ENCODE data around the gene ARL3. TPM values are rescaled to one million over a fixed set of nuclear protein-coding genes. Genes with fewer than 3 reads are reported as not detected.

Gene ARL3
- total and polyA plus RNA-seq, 2 donors (not counting 1 experiment from before 2014, with no cell fraction given), result 10.6 to 22.9 TPM

- no peak for DNase-seq (ENCODE audit: low read depth in 2 of 2)
- no peak overlapping the region for H3K4me3 ChIP-seq (replicated peaks in 1 of 4; ENCODE audit: control extremely low read depth in 1 of 4, insufficient read depth in 1 of 4, low read depth in 3 of 4, low read length in 4 of 4)
- H3K9ac ChIP-seq (ENCODE audit: insufficient read depth, low read length), result no peak overlapping the region
- no peaks in the 10 kb centered on the region for H3K27me3 ChIP-seq (ENCODE audit: control insufficient read depth, insufficient read depth, low read length)
- H4K20me1 ChIP-seq (ENCODE audit: control insufficient read depth, extremely low read depth, insufficient read depth, low read length), result no peaks in the 10 kb centered on the region
- peak overlapping the region; percentile 61 for H3K4me2 ChIP-seq (ENCODE audit: extremely low read depth, insufficient read depth, low read length)
- no peak for TF ChIP-seq CTCF (conservative IDR thresholded peaks at IDR 0.05 in 1 of 2, IDR thresholded peaks at IDR 0.05 in 1 of 2; ENCODE audit: low read depth in 1 of 2, low read length in 2 of 2)
- no peak for TF ChIP-seq EZH2 (IDR thresholded peaks at IDR 0.05; ENCODE audit: low read length, missing control alignments)
- H3K36me3 ChIP-seq (ENCODE audit: control insufficient read depth, insufficient read depth, low read length), result peaks cover 2% of the 10 kb centered on the region
- no peak overlapping the region for H2AFZ ChIP-seq (ENCODE audit: low read length)
- H3K4me1 ChIP-seq (ENCODE audit: control insufficient read depth, extremely low read depth, insufficient read depth, low read length), result peaks cover 68% of the 10 kb centered on the region
- H3K79me2 ChIP-seq (ENCODE audit: control insufficient read depth, insufficient read depth, low read length), result no peaks in the 10 kb centered on the region
- no peaks in the 10 kb centered on the region for H3K9me3 ChIP-seq (ENCODE audit: control insufficient read depth, insufficient read depth, low read depth, low read length)
- H3K27ac ChIP-seq (ENCODE audit: insufficient read depth, low read length), result peak overlapping the region; percentile 73
These were observed 82.4 kb downstream of the ARL3 start for GRCh38 chr10:102631525-102632393.

- Histone ChIP-seq H3K27me3 (ENCODE audit: control insufficient read depth, insufficient read depth, low read length) (no peaks in the 10 kb centered on the region), H3K4me3 (replicated peaks in 1 of 4; ENCODE audit: control extremely low read depth in 1 of 4, insufficient read depth in 1 of 4, low read depth in 3 of 4, low read length in 4 of 4) (no peak overlapping the region)
- DNase-seq (ENCODE audit: low read depth in 2 of 2), result no peak
These were observed 83.5 kb downstream of the ARL3 start for GRCh38 chr10:102630663-102631062.

More at GRCh38 chr10:102630663-102631062, 83.5 kb downstream of the ARL3 start:
- H3K79me2 ChIP-seq (ENCODE audit: control insufficient read depth, insufficient read depth, low read length), result no peaks in the 10 kb centered on the region
- no peak overlapping the region for H3K4me2 ChIP-seq (ENCODE audit: extremely low read depth, insufficient read depth, low read length)
- no peak overlapping the region for H3K9ac ChIP-seq (ENCODE audit: insufficient read depth, low read length)
- no peaks in the 10 kb centered on the region for H4K20me1 ChIP-seq (ENCODE audit: control insufficient read depth, extremely low read depth, insufficient read depth, low read length)
- peaks cover 2% of the 10 kb centered on the region for H3K36me3 ChIP-seq (ENCODE audit: control insufficient read depth, insufficient read depth, low read length)
- H2AFZ ChIP-seq (ENCODE audit: low read length), result no peak overlapping the region
- peak overlapping the region; percentile 73 for H3K27ac ChIP-seq (ENCODE audit: insufficient read depth, low read length)
- peaks cover 68% of the 10 kb centered on the region for H3K4me1 ChIP-seq (ENCODE audit: control insufficient read depth, extremely low read depth, insufficient read depth, low read length)
- H3K9me3 ChIP-seq (ENCODE audit: control insufficient read depth, insufficient read depth, low read depth, low read length), result no peaks in the 10 kb centered on the region
- TF ChIP-seq EZH2 (IDR thresholded peaks at IDR 0.05; ENCODE audit: low read length, missing control alignments) (no peak), CTCF (conservative IDR thresholded peaks at IDR 0.05 in 1 of 2, IDR thresholded peaks at IDR 0.05 in 1 of 2; ENCODE audit: low read depth in 1 of 2, low read length in 2 of 2) (no peak)
